ENCODE results near the gene MASP1. TPM values are rescaled to one million over a fixed set of nuclear protein-coding genes. Genes with fewer than 3 reads are reported as not detected.

Gene MASP1
- total and polyA plus RNA-seq, 2 donors (not counting 1 experiment from before 2014, with no cell fraction given): not detected

DNA sequence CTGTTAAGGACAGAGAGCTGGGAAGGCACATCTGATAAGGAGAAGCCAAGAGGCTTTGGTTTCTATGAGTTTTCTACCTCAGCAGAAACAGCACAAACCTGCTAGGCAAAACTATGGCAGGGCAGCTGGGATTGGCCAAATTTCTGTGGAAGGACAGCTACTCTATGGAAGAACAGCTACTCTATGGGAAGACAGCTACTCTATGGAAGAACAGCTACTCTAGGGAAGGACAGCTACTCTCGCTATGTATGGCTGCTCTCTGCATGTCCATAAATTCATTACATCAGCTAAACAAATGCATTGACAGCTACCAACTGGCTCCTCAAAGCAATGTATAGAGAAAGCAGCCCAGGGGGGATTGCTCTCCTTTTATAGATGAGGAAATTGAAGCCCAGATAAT lies 24.8 kb downstream of the MASP1 start:
- DNase-seq (no peak), ATAC-seq (ENCODE audit: low read depth) (no peak)
- Mint-ChIP-seq H3K27ac (no peak overlapping the region), H3K9me3 (ENCODE audit: insufficient read depth) (peaks cover 7% of the 10 kb centered on the region), H3K4me3 (no peak overlapping the region), H3K27me3 (peaks cover 41% of the 10 kb centered on the region), H3K4me1 (no peaks in the 10 kb centered on the region)
- no peak overlapping the region for H3K27ac ChIP-seq (ENCODE audit: low read length in 2 of 2)
- no peak overlapping the region for H3K4me3 ChIP-seq (ENCODE audit: control extremely low read depth in 1 of 5, extremely low read depth in 1 of 5, insufficient read depth in 1 of 5, low read depth in 2 of 5, low read length in 4 of 5)
- 100% methylated on average over 1 of the region's 1 CpG for WGBS (ENCODE audit: insufficient coverage)
- H3K9ac ChIP-seq (ENCODE audit: low read length): no peak overlapping the region
- peaks cover 0 to 4% (median 0%) of the 10 kb centered on the region in 4 experiments for H3K27me3 ChIP-seq (replicated peaks in 1 of 4; ENCODE audit: control extremely low read depth in 1 of 4, control insufficient read depth in 3 of 4, insufficient read depth in 4 of 4, low read length in 3 of 4)
- peaks cover 0 to 7% (median 0%) of the 10 kb centered on the region in 3 donors for H3K9me3 ChIP-seq (ENCODE audit: control extremely low read depth in 1 of 3, control insufficient read depth in 2 of 3, insufficient read depth in 1 of 3, low read length in 2 of 3)
- POLR2A ChIA-PET: no interaction called here
- CTCF ChIA-PET: no interaction called here
- no peak for TF ChIP-seq EZH2 (IDR thresholded peaks at IDR 0.05; ENCODE audit: borderline replicate concordance, insufficient read depth, low read depth, low read length, poor library complexity, severe bottlenecking)
- TF ChIP-seq, protein P1, sequence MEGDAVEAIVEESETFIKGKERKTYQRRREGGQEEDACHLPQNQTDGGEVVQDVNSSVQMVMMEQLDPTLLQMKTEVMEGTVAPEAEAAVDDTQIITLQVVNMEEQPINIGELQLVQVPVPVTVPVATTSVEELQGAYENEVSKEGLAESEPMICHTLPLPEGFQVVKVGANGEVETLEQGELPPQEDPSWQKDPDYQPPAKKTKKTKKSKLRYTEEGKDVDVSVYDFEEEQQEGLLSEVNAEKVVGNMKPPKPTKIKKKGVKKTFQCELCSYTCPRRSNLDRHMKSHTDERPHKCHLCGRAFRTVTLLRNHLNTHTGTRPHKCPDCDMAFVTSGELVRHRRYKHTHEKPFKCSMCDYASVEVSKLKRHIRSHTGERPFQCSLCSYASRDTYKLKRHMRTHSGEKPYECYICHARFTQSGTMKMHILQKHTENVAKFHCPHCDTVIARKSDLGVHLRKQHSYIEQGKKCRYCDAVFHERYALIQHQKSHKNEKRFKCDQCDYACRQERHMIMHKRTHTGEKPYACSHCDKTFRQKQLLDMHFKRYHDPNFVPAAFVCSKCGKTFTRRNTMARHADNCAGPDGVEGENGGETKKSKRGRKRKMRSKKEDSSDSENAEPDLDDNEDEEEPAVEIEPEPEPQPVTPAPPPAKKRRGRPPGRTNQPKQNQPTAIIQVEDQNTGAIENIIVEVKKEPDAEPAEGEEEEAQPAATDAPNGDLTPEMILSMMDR (IDR thresholded peaks at IDR 0.05): no peak
- H2AFZ ChIP-seq (ENCODE audit: insufficient read depth, low read depth, low read length, poor library complexity, severe bottlenecking): no peak overlapping the region
- H3K4me1 ChIP-seq (ENCODE audit: control insufficient read depth in 2 of 2, insufficient read depth in 2 of 2, low read length in 2 of 2): no peaks in the 10 kb centered on the region
- H3K4me2 ChIP-seq (replicated peaks; ENCODE audit: low read depth, low read length, poor library complexity, severe bottlenecking): no peak overlapping the region
- no peaks in the 10 kb centered on the region for H3K79me2 ChIP-seq (ENCODE audit: control insufficient read depth, insufficient read depth, low read length)
- H3K36me3 ChIP-seq (replicated peaks in 1 of 2; ENCODE audit: control extremely low read depth in 1 of 2, control insufficient read depth in 1 of 2, extremely low read depth in 1 of 2, insufficient read depth in 2 of 2, low read length in 1 of 2): no peaks in the 10 kb centered on the region
- no peaks in the 10 kb centered on the region for H4K20me1 ChIP-seq (ENCODE audit: control insufficient read depth, insufficient read depth, low read length, poor library complexity, severe bottlenecking)
- intact Hi-C loops (cut with micrococcal nuclease): no loop called here

DNA sequence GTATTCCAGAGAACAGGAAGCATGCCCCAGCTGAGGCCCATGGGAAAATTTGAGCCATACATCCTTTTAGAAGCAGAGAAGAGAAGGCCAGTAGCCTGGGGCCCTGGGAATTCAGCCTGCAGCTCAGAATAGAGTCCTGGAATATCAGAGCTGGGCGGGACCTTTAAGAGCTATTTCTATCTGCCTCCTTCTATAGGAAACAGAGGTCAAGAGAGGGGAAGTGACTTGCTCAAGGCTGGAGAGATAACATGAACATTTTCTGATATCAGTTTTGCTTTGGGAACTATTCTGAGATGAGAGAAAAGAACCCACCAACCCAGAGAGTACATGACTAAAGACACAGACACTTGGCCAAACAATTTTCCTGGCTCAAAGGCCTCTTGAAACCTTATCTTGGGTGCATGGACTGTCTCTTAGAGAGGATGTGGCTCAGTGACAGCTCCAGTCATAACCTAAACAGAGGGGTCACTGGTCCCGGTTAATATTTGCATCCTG lies 26.0 kb downstream of the MASP1 start:
- Mint-ChIP-seq H3K9me3 (ENCODE audit: insufficient read depth) (peaks cover 7% of the 10 kb centered on the region), H3K4me3 (no peak overlapping the region), H3K4me1 (no peaks in the 10 kb centered on the region), H3K27ac (no peak overlapping the region), H3K27me3 (peaks cover 42% of the 10 kb centered on the region)
- POLR2A ChIA-PET: no interaction called here
- H4K20me1 ChIP-seq (ENCODE audit: control insufficient read depth, insufficient read depth, low read length, poor library complexity, severe bottlenecking): no peaks in the 10 kb centered on the region
- intact Hi-C loops (cut with micrococcal nuclease): no loop called here
- H3K9me3 ChIP-seq (ENCODE audit: control extremely low read depth in 1 of 3, control insufficient read depth in 2 of 3, insufficient read depth in 1 of 3, low read length in 2 of 3): peaks cover 0 to 7% (median 0%) of the 10 kb centered on the region in 3 donors
- H3K4me2 ChIP-seq (replicated peaks; ENCODE audit: low read depth, low read length, poor library complexity, severe bottlenecking): no peak overlapping the region
- no peak overlapping the region for H3K4me3 ChIP-seq (ENCODE audit: control extremely low read depth in 1 of 5, extremely low read depth in 1 of 5, insufficient read depth in 1 of 5, low read depth in 2 of 5, low read length in 4 of 5)
- no peak overlapping the region for H3K9ac ChIP-seq (ENCODE audit: low read length)
- CTCF ChIA-PET: interaction anchor here (0.6 kb wide), 1 partner anchor 916 kb away, joined by 3 read pairs; no protein-coding TSS in a partner anchor
- no CpG with 5 or more reads among the region's 2 CpGs for WGBS (ENCODE audit: insufficient coverage)
- H3K4me1 ChIP-seq (ENCODE audit: control insufficient read depth in 2 of 2, insufficient read depth in 2 of 2, low read length in 2 of 2): no peaks in the 10 kb centered on the region
- no peak overlapping the region for H2AFZ ChIP-seq (ENCODE audit: insufficient read depth, low read depth, low read length, poor library complexity, severe bottlenecking)
- no peak for DNase-seq
- H3K27ac ChIP-seq (ENCODE audit: low read length in 2 of 2): no peak overlapping the region
- no peaks in the 10 kb centered on the region for H3K36me3 ChIP-seq (replicated peaks in 1 of 2; ENCODE audit: control extremely low read depth in 1 of 2, control insufficient read depth in 1 of 2, extremely low read depth in 1 of 2, insufficient read depth in 2 of 2, low read length in 1 of 2)
- no peak for ATAC-seq (ENCODE audit: low read depth)
- no peaks in the 10 kb centered on the region for H3K79me2 ChIP-seq (ENCODE audit: control insufficient read depth, insufficient read depth, low read length)
- H3K27me3 ChIP-seq (replicated peaks in 1 of 4; ENCODE audit: control extremely low read depth in 1 of 4, control insufficient read depth in 3 of 4, insufficient read depth in 4 of 4, low read length in 3 of 4): peaks cover 0 to 4% (median 0%) of the 10 kb centered on the region in 4 experiments
- TF ChIP-seq, protein P1 (IDR thresholded peaks at IDR 0.05): no peak
- no peak for TF ChIP-seq EZH2 (IDR thresholded peaks at IDR 0.05; ENCODE audit: borderline replicate concordance, insufficient read depth, low read depth, low read length, poor library complexity, severe bottlenecking)

All from B cell (primary cell).